Measurements from ENCODE around the gene MIB1. TPM values are rescaled to one million over a fixed set of nuclear protein-coding genes. Genes with fewer than 3 reads are reported as not detected.

Gene MIB1
- total RNA-seq, 2 donors from 2014 or later = 30.0 to 34.7 TPM

GRCh38 chr18:21897811-21898210, 157.2 kb downstream of the MIB1 start:
- Histone ChIP-seq H3K9me3 (no peaks in the 10 kb centered on the region), H3K4me1 (replicated peaks) (no peaks in the 10 kb centered on the region), H3K27ac (no peak overlapping the region), H3K36me3 (no peaks in the 10 kb centered on the region), H3K27me3 (replicated peaks; ENCODE audit: insufficient read depth) (no peaks in the 10 kb centered on the region), H3K4me3 (no peak overlapping the region)
- DNase-seq (ENCODE audit: low spot score) = peak; percentile 22
- TF ChIP-seq POLR2AphosphoS5 (IDR thresholded peaks at IDR 0.05) (no peak), CTCF (IDR thresholded peaks at IDR 0.05) (peak; percentile 39 to 60 (median 50)), POLR2A (IDR thresholded peaks at IDR 0.05) (no peak)
- intact Hi-C loops (cut with DNase I) = loop anchor here (5.0 kb wide), 2 partner anchors 59 to 664 kb away; no protein-coding TSS in a partner anchor
- 11% methylated on average over 4 of the region's 4 CpGs for WGBS

GRCh38 chr18:21900605-21901352, 160.2 kb downstream of the MIB1 start:
- intact Hi-C loops (cut with DNase I) = no loop called here
- Histone ChIP-seq H3K27me3 (replicated peaks; ENCODE audit: insufficient read depth) (no peaks in the 10 kb centered on the region), H3K27ac (no peak overlapping the region), H3K4me1 (replicated peaks) (no peaks in the 10 kb centered on the region), H3K9me3 (no peaks in the 10 kb centered on the region), H3K36me3 (no peaks in the 10 kb centered on the region), H3K4me3 (no peak overlapping the region)
- TF ChIP-seq POLR2AphosphoS5 (IDR thresholded peaks at IDR 0.05) (no peak), CTCF (IDR thresholded peaks at IDR 0.05) (no peak)
- WGBS = 95% methylated on average over 12 of the region's 12 CpGs
- no peak for DNase-seq (ENCODE audit: low spot score)

- Histone ChIP-seq H3K4me1 (replicated peaks) (no peaks in the 10 kb centered on the region), H3K27ac (no peak overlapping the region), H3K27me3 (replicated peaks; ENCODE audit: insufficient read depth) (no peaks in the 10 kb centered on the region), H3K4me3 (no peak overlapping the region), H3K36me3 (no peaks in the 10 kb centered on the region), H3K9me3 (no peaks in the 10 kb centered on the region)
- DNase-seq (ENCODE audit: low spot score) = no peak
- TF ChIP-seq CTCF (IDR thresholded peaks at IDR 0.05) = no peak
- TF ChIP-seq POLR2AphosphoS5 (IDR thresholded peaks at IDR 0.05) = no peak
- no peak for TF ChIP-seq POLR2A (IDR thresholded peaks at IDR 0.05)
- 53% methylated on average over 3 of the region's 3 CpGs for WGBS
- intact Hi-C loops (cut with DNase I) = no loop called here
Observed at GRCh38 chr18:21901423-21901945, 160.9 kb downstream of the MIB1 start.

- no peak for DNase-seq (ENCODE audit: low spot score)
- no peak overlapping the region for H3K4me3 ChIP-seq
- no peaks in the 10 kb centered on the region for H3K27me3 ChIP-seq (replicated peaks; ENCODE audit: insufficient read depth)
- H3K9me3 ChIP-seq = no peaks in the 10 kb centered on the region
- TF ChIP-seq POLR2AphosphoS5 (IDR thresholded peaks at IDR 0.05) (no peak), POLR2A (IDR thresholded peaks at IDR 0.05) (no peak), CTCF (IDR thresholded peaks at IDR 0.05) (no peak)
- WGBS = 73% methylated on average over 6 of the region's 6 CpGs
- intact Hi-C loops (cut with DNase I) = no loop called here
- no peak overlapping the region for H3K27ac ChIP-seq
- no peaks in the 10 kb centered on the region for H3K36me3 ChIP-seq
- H3K4me1 ChIP-seq (replicated peaks) = no peaks in the 10 kb centered on the region
Observed at GRCh38 chr18:21903709-21904108, 163.1 kb downstream of the MIB1 start.

- Histone ChIP-seq H3K36me3 (no peaks in the 10 kb centered on the region), H3K4me3 (no peak overlapping the region), H3K27ac (no peak overlapping the region), H3K27me3 (replicated peaks; ENCODE audit: insufficient read depth) (no peaks in the 10 kb centered on the region), H3K9me3 (no peaks in the 10 kb centered on the region), H3K4me1 (replicated peaks) (no peaks in the 10 kb centered on the region)
- WGBS = 26% methylated on average over 6 of the region's 6 CpGs
- DNase-seq (ENCODE audit: low spot score) = peak; percentile 48
- no peak for TF ChIP-seq CTCF (IDR thresholded peaks at IDR 0.05)
- TF ChIP-seq POLR2AphosphoS5 (IDR thresholded peaks at IDR 0.05) = peak; percentile 69
- no peak for TF ChIP-seq POLR2A (IDR thresholded peaks at IDR 0.05)
- intact Hi-C loops (cut with DNase I) = no loop called here
Observed at GRCh38 chr18:21904856-21905255, 164.3 kb downstream of the MIB1 start.
